Spleen (tissue), 11 donors: ENCODE data around the gene TJP3. TPM values are rescaled to one million over a fixed set of nuclear protein-coding genes. Genes with fewer than 3 reads are reported as not detected.

Experiments used
- DNase-seq: peaks from one replicate; pipeline ENCODE4 v3.0.0-alpha.2; 2020
- H3K27ac ChIP-seq, 8 donors: fragments of 200-600 bp; sonication (generic) in 7 of 8; 1 replicate in 4 of 8; 2 replicates in 4 of 8; pipeline versions ENCODE4 v1.5.0 to v1.8.0; 2016 to 2021; ENCODE audit warnings: inconsistent platforms in 4 of 8, mild to moderate bottlenecking in 4 of 8, moderate library complexity in 1 of 8
- H3K27me3 ChIP-seq, 7 donors: fragments of 200-600 bp; sonication (generic) in 6 of 7; replicated peaks in 1 of 7; 1 replicate in 4 of 7; 2 replicates in 3 of 7; pipeline versions ENCODE4 v1.5.0 to v1.8.0; 2016 to 2021; ENCODE audit warnings: inconsistent platforms in 3 of 7, mild to moderate bottlenecking in 1 of 7
- H3K36me3 ChIP-seq, 6 donors: fragments of 200-600 bp; sonication (generic) in 5 of 6; 1 replicate in 4 of 6; 2 replicates in 2 of 6; pipeline versions ENCODE4 v1.5.0 to v1.8.0; 2016 to 2021; ENCODE audit warnings: inconsistent platforms in 2 of 6
- H3K4me1 ChIP-seq, 6 donors: fragments of 200-600 bp; sonication (generic) in 5 of 6; 1 replicate in 3 of 6; 2 replicates in 3 of 6; pipeline versions ENCODE4 v1.5.0 to v1.8.0; 2016 to 2021; ENCODE audit warnings: inconsistent platforms in 3 of 6
- H3K4me3 ChIP-seq, 8 donors: fragments of 200-600 bp; sonication (generic) in 7 of 8; 1 replicate in 4 of 8; 2 replicates in 4 of 8; pipeline versions ENCODE4 v1.5.0 to v1.8.0; 2016 to 2021; ENCODE audit warnings: inconsistent platforms in 4 of 8, mild to moderate bottlenecking in 4 of 8, moderate library complexity in 2 of 8
- H3K9me3 ChIP-seq, 8 donors: fragments of 200-600 bp; sonication (generic) in 7 of 8; 1 replicate in 4 of 8; 2 replicates in 4 of 8; pipeline versions ENCODE4 v1.5.0 to v1.8.0; 2016 to 2021; ENCODE audit warnings: inconsistent platforms in 4 of 8
- POLR2A ChIP-seq, 3 donors: fragments of 450-650 bp; IDR thresholded peaks; one replicate each; pipeline ENCODE4 v1.5.1; 2017; ENCODE audit warnings: antibody characterized with exemption in 3 of 3, mild to moderate bottlenecking in 1 of 3
- POLR2AphosphoS5 ChIP-seq, 3 donors: sonication (generic); formaldehyde crosslinking; IDR thresholded peaks; one replicate each; pipeline ENCODE4 v1.5.1; 2017; ENCODE audit warnings: antibody characterized with exemption in 3 of 3
- WGBS, 5 donors: extraction: QIAGEN DNeasy Blood & Tissue Kit in 3 of 5; methylation state at CpG; one replicate each; pipeline versions ENCODE4 v1.1.5 to v1.1.7; 2013 to 2018; 5-methylcytosine and 5-hydroxymethylcytosine counted together
- intact Hi-C: fragments of 100-400 bp; cut with DNase I; formaldehyde crosslinking; loops from one replicate; pipeline ENCODE4 v1.15.0; 2023; ENCODE audit warnings: low total_unique reads
- polyA plus RNA-seq, 3 donors: library from polyadenylated mRNA; stranded (reverse); fragments of 200-250 nt; gene quantifications; one replicate each; pipeline ENCODE4 v1.2.1, GENCODE V29; 2013
- total RNA-seq, 7 donors: library from RNA; depleted of rRNA in 3 of 7; stranded (reverse); fragments of >200 nt in 3 of 7; fragmentation: NEBNext Ultra II Directional in 4 of 7; extraction: Animal tissue kit (Norgen Biotek cat#: 25700) in 4 of 7; gene quantifications; one replicate each; pipeline versions ENCODE4 v1.1.0 to v1.2.1, GENCODE V29; 2016 to 2021
- TF ChIP-seq, protein P1 (sequence below), 11 experiments: fragments of 200-600 bp in 7 of 11; fragments of 450-650 bp in 4 of 11; sonication (generic) in 4 of 11; IDR thresholded peaks in 8 of 11; conservative IDR thresholded peaks in 3 of 11; 1 replicate in 7 of 11; 2 replicates in 4 of 11; pipeline versions ENCODE4 v1.4.0 to v1.8.0; 2016 to 2021; ENCODE audit warnings: antibody characterized with exemption in 11 of 11, inconsistent platforms in 4 of 11, mild to moderate bottlenecking in 1 of 11
- donor health status: healthy with polysubstance abuse.
- donor health status: DM: no; HTN: no; CAD: no; lungs with moderate emphysema.
- donor health status: DM: no; HTN: no; CAD: no.
- donor health status: Bipolar disorder and iron deficiency.
- donor health status: healthy.
- donor health status: DM: no; HTN: no; CAD: no.
- donor health status: DM: yes; HTN: yes; CAD: no.

The TJP3 gene
- total and polyA plus RNA-seq, 10 donors: 0.39 to 9.0 (median 2.3) TPM

DNA sequence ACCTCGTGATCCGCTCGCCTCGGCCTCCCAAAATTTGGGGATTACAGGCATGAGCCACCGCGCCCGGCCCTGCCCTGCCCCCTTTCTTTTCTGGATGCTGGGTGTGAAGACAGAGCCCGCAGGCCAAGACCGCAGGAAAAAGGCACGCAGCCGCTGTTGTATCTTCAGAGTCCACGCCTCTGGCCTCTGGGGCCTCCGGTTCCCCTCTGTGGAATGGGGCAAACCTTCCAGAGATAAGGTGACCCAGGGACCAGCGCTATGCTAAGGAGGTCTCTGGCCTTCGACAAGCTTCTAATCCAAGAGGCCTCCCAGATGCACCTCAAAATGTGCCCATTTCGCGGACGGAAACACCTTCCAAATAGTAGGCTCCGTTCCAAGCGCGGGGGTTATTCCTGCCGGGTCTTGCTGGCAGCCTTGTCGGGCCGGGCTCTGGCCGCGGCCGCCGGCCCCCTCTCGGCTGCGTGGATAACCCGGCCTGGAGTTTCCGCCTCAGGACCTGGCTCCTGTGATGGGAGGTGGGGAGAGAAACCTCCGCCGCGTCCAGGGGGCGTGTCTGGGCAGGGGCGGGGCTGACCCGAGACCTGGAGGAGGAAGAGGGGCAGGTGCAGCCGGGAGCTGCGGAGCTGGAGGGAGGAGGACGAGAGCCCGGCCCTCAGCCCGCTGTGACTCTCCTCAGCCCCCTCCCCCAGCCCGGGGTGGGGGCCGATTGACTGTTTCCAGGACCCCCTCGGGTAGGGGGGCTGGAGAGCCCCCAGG, 13.1 kb downstream of the TJP3 start:
- intact Hi-C loops: no loop called here
- Histone ChIP-seq H3K9me3 (no peaks in the 10 kb centered on the region), H3K4me1 (peaks cover 4 to 33% (median 23%) of the 10 kb centered on the region in 6 donors), H3K27ac (no peak overlapping the region), H3K27me3 (peaks cover 0 to 78% (median 45%) of the 10 kb centered on the region in 7 donors), H3K4me3 (peak overlapping the region; percentile 8 to 72 (median 30)), H3K36me3 (no peaks in the 10 kb centered on the region)
- TF ChIP-seq POLR2A (IDR thresholded peaks at IDR 0.05): peak in 1 of 3 donors; percentile 48
- peak; percentile 65 to 71 (median 65) for TF ChIP-seq POLR2AphosphoS5 (IDR thresholded peaks at IDR 0.05)
- TF ChIP-seq, protein P1, sequence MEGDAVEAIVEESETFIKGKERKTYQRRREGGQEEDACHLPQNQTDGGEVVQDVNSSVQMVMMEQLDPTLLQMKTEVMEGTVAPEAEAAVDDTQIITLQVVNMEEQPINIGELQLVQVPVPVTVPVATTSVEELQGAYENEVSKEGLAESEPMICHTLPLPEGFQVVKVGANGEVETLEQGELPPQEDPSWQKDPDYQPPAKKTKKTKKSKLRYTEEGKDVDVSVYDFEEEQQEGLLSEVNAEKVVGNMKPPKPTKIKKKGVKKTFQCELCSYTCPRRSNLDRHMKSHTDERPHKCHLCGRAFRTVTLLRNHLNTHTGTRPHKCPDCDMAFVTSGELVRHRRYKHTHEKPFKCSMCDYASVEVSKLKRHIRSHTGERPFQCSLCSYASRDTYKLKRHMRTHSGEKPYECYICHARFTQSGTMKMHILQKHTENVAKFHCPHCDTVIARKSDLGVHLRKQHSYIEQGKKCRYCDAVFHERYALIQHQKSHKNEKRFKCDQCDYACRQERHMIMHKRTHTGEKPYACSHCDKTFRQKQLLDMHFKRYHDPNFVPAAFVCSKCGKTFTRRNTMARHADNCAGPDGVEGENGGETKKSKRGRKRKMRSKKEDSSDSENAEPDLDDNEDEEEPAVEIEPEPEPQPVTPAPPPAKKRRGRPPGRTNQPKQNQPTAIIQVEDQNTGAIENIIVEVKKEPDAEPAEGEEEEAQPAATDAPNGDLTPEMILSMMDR (IDR thresholded peaks at IDR 0.05 in 8 of 11, conservative IDR thresholded peaks at IDR 0.05 in 3 of 11): peak in 1 of 11 experiments; percentile 11
- WGBS, 5 donors: 20 to 33% (median 22%) methylated on average over 29 to 46 of the region's 46 CpGs
- DNase-seq: peak; percentile 94

DNA sequence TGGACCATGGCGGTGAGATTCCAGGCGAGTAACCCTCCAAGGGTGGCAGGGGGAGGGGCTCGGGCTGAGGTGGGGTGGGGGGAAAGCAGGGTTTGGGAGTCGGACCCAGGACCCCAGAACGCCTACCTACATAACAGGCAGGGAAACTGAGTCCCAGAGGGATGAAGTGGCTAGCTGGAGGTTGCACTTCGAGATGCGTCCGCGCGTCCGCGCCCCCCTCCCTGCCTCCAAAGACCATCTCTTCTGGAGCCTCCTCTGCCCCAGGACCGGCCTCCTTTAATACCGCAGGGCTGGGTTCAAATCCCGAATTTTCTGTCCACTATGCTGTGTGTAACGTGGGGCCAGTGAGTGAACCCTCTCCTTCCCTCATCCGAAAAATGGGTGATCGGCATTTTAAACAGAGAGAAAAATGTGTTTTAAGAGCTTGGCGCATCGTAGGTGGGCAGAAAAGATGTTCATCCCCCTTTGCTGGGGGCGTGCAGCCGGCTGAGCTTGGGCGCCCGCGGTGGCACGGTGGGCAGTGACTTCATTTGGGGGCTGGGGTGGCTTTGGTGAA, 13.8 kb downstream of the TJP3 start:
- intact Hi-C loops: no loop called here
- peaks cover 4 to 33% (median 23%) of the 10 kb centered on the region in 6 donors for H3K4me1 ChIP-seq
- H3K4me3 ChIP-seq: peak overlapping the region in 7 of 8 donors; percentile 8 to 72 (median 34)
- peaks cover 0 to 78% (median 45%) of the 10 kb centered on the region in 7 donors for H3K27me3 ChIP-seq
- no peak for DNase-seq
- WGBS, 5 donors: 3 to 7% (median 4%) methylated on average over 21 to 26 of the region's 26 CpGs
- H3K36me3 ChIP-seq: no peaks in the 10 kb centered on the region
- no peaks in the 10 kb centered on the region for H3K9me3 ChIP-seq
- H3K27ac ChIP-seq: no peak overlapping the region
- TF ChIP-seq, protein P1 (IDR thresholded peaks at IDR 0.05 in 8 of 11, conservative IDR thresholded peaks at IDR 0.05 in 3 of 11): no peak
- TF ChIP-seq POLR2AphosphoS5 (IDR thresholded peaks at IDR 0.05) (no peak), POLR2A (IDR thresholded peaks at IDR 0.05) (no peak)

DNA sequence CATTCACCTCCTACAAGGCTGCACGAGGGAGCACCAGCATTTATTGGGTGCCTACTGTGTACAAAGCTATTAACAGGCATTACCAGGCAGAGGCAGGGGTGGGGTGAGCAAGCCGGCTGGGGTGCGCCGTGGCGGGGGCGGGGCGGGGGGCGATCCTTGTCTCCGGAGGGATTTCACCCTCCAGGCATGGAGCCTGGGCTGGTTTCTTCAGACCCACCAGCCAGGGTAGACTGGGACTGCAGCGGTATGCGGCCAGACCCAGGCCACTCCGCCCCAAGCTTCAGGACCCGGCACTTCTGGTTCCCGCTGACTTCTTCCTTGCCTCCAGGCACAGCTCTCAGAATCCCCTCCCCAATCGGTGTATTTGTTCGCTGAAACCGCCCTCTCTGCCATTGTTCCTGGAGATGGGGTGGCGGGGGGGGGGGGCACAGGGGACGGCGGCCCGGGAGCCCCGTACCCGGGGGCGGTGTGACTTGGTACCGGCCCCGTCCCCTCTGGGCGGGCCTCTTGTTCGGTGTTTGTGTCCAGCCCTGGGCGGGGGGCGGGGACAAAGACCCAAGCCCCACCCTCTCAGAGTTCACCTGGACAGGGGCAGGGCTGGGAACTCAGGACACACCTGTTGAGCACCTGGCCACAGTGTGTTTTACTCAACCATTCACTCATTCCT, 14.4 kb downstream of the TJP3 start:
- Histone ChIP-seq H3K4me1 (peaks cover 4 to 33% (median 23%) of the 10 kb centered on the region in 6 donors), H3K9me3 (no peaks in the 10 kb centered on the region), H3K27ac (no peak overlapping the region), H3K4me3 (peak overlapping the region in 2 of 8 donors; percentile 35 to 72), H3K27me3 (peaks cover 0 to 78% (median 45%) of the 10 kb centered on the region in 7 donors), H3K36me3 (no peaks in the 10 kb centered on the region)
- WGBS, 5 donors: 1 to 13% (median 9%) methylated on average over 7 to 30 of the region's 30 CpGs
- intact Hi-C loops: no loop called here
- no peak for TF ChIP-seq POLR2A (IDR thresholded peaks at IDR 0.05)
- no peak for TF ChIP-seq POLR2AphosphoS5 (IDR thresholded peaks at IDR 0.05)
- TF ChIP-seq, protein P1 (IDR thresholded peaks at IDR 0.05 in 8 of 11, conservative IDR thresholded peaks at IDR 0.05 in 3 of 11): no peak
- no peak for DNase-seq

DNA sequence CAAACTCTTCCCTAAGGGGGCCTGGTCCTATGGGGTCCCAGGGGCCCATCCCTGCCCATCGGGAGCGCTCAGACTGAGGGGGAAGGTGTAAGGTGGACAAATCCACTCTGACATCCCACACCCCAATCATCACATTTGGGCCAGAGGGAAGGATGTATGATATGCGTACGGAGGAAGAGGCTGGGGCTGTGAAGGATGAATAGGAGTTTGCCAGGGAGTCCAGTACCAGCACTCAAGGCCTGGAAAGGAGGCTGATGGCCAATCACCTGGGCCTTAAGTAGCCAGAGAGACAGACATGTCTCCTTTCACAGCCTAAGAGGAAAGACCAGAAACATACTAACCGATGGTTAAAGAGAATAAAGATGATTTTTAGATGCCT, 14.9 kb downstream of the TJP3 start:
- intact Hi-C loops: no loop called here
- Histone ChIP-seq H3K27ac (no peak overlapping the region), H3K27me3 (peaks cover 0 to 78% (median 45%) of the 10 kb centered on the region in 7 donors), H3K4me1 (peaks cover 4 to 33% (median 23%) of the 10 kb centered on the region in 6 donors), H3K9me3 (no peaks in the 10 kb centered on the region), H3K36me3 (no peaks in the 10 kb centered on the region), H3K4me3 (no peak overlapping the region)
- WGBS, 5 donors: 70 to 84% (median 77%) methylated on average over 5 of the region's 5 CpGs
- TF ChIP-seq POLR2AphosphoS5 (IDR thresholded peaks at IDR 0.05) (no peak), POLR2A (IDR thresholded peaks at IDR 0.05) (no peak)
- TF ChIP-seq, protein P1 (IDR thresholded peaks at IDR 0.05 in 8 of 11, conservative IDR thresholded peaks at IDR 0.05 in 3 of 11): no peak
- DNase-seq: no peak
